Peyer's patch (tissue), 4 donors: ENCODE data around the gene CPO. TPM values are rescaled to one million over a fixed set of nuclear protein-coding genes. Genes with fewer than 3 reads are reported as not detected.
"Not testable (repeated sequence)": the region's sequence is repeated elsewhere in the genome, so short reads cannot be mapped to it uniquely, and the experiment has no call there.

ENCODE experiments used
- DNase-seq, 3 donors: peaks; one replicate each; pipeline ENCODE4 v3.0.0-alpha.2; 2017 to 2019
- H3K27ac ChIP-seq, 4 donors: fragments of 200-600 bp; sonication (generic); one replicate each; pipeline ENCODE4 v1.5.1; 2016 to 2019
- H3K27me3 ChIP-seq, 2 donors: fragments of 200-600 bp; sonication (generic); one replicate each; pipeline ENCODE4 v1.5.1; 2019
- H3K36me3 ChIP-seq, 3 donors: fragments of 200-600 bp; sonication (generic); one replicate each; pipeline ENCODE4 v1.5.1; 2016 to 2019
- H3K4me1 ChIP-seq, 4 donors: fragments of 200-600 bp; sonication (generic); one replicate each; pipeline ENCODE4 v1.5.1; 2016 to 2019
- H3K4me3 ChIP-seq, 4 donors: fragments of 200-600 bp; sonication (generic); 1 replicate in 3 of 4; 2 replicates in 1 of 4; pipeline ENCODE4 v1.5.1; 2016 to 2019; ENCODE audit warnings: mild to moderate bottlenecking in 1 of 4
- H3K9me3 ChIP-seq, 4 donors: fragments of 200-600 bp; sonication (generic); one replicate each; pipeline ENCODE4 v1.5.1; 2016 to 2019; ENCODE audit warnings: mild to moderate bottlenecking in 1 of 4
- CTCF ChIP-seq, 6 experiments: fragments of 450-650 bp in 4 of 6; fragments of 200-600 bp in 2 of 6; sonication (generic) in 1 of 6; IDR thresholded peaks; one replicate each; pipeline ENCODE4 v1.5.1; 2017 to 2019; ENCODE audit warnings: antibody characterized with exemption in 6 of 6, mild to moderate bottlenecking in 3 of 6, moderate library complexity in 1 of 6
- POLR2A ChIP-seq, 2 donors: fragments of 450-650 bp; IDR thresholded peaks; one replicate each; pipeline ENCODE4 v1.5.1; 2017; ENCODE audit warnings: antibody characterized with exemption in 2 of 2, mild to moderate bottlenecking in 2 of 2, moderate library complexity in 2 of 2
- total RNA-seq, 4 donors: library from RNA; depleted of rRNA; stranded (reverse); fragments of >200 nt; gene quantifications; one replicate each; pipeline ENCODE4 v1.1.0, GENCODE V29; 2016

The CPO gene
- total RNA-seq, 4 donors from 2014 or later, result 208 to 585 (median 234) TPM; not detected in 1

GRCh38 chr2:206940546-206940945, 1.2 kb downstream of the CPO start:
- no peaks in the 10 kb centered on the region for H3K27me3 ChIP-seq
- peak overlapping the region in 1 of 4 donors; percentile 59 for H3K27ac ChIP-seq
- no peaks in the 10 kb centered on the region for H3K9me3 ChIP-seq
- peak overlapping the region in 2 of 4 donors; percentile 28 to 39 for H3K4me3 ChIP-seq
- no peaks in the 10 kb centered on the region for H3K36me3 ChIP-seq
- TF ChIP-seq POLR2A (IDR thresholded peaks at IDR 0.05) (no peak), CTCF (IDR thresholded peaks at IDR 0.05) (no peak)
- H3K4me1 ChIP-seq, result peaks cover 0 to 5% (median 0%) of the 10 kb centered on the region in 4 donors
- DNase-seq, result no peak

GRCh38 chr2:206942592-206943478, 3.5 kb downstream of the CPO start:
- H3K4me1 ChIP-seq, result no peaks in the 10 kb centered on the region
- no peaks in the 10 kb centered on the region for H3K27me3 ChIP-seq
- no peak for DNase-seq
- TF ChIP-seq CTCF (IDR thresholded peaks at IDR 0.05) (no peak), POLR2A (IDR thresholded peaks at IDR 0.05) (no peak)
- no peak overlapping the region for H3K27ac ChIP-seq
- peak overlapping the region in 2 of 4 donors; percentile 20 to 39 for H3K4me3 ChIP-seq
- no peaks in the 10 kb centered on the region for H3K9me3 ChIP-seq
- no peaks in the 10 kb centered on the region for H3K36me3 ChIP-seq

DNA sequence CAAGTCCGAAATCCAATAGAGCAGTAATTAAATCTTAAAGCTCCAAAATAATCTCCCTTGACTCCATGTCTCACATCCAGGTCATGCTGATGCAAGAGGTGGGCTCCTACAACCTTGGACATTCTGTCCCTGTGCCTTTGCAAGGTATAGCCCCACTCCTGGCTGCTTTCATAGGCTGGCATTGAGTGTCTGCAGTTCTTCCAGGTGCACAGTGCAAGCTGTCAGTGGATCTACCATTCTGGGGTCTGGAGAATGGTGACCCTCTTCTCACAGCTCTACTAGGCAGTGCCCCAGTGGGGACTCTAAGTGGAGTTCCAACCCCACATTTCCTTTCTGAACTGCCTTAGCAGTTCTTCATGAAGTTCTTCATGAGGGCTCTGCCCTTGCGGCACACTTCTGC, 14.1 kb downstream of the CPO start:
- H3K36me3 ChIP-seq, DNase-seq, H3K4me3 ChIP-seq, H3K27ac ChIP-seq, H3K27me3 ChIP-seq, H3K9me3 ChIP-seq: not testable (repeated sequence)
- H3K4me1 ChIP-seq, result peaks cover 0 to 21% (median 3%) of the 10 kb centered on the region in 4 donors

GRCh38 chr2:206955253-206955652, 15.9 kb downstream of the CPO start:
- Histone ChIP-seq H3K27ac (peak overlapping the region in 3 of 4 donors; percentile 56 to 84 (median 77)), H3K27me3 (no peaks in the 10 kb centered on the region), H3K4me3 (no peak overlapping the region), H3K36me3 (peaks cover 0 to 10% (median 0%) of the 10 kb centered on the region in 3 donors), H3K9me3 (peaks cover 0 to 7% (median 0%) of the 10 kb centered on the region in 4 donors), H3K4me1 (peaks cover 0 to 21% (median 3%) of the 10 kb centered on the region in 4 donors)
- DNase-seq, result peak in 1 of 3 donors; percentile 72
- TF ChIP-seq POLR2A (IDR thresholded peaks at IDR 0.05) (peak in 1 of 2 donors; percentile 15), CTCF (IDR thresholded peaks at IDR 0.05) (peak in 1 of 6 experiments; percentile 2)

- Histone ChIP-seq H3K27ac (no peak overlapping the region), H3K9me3 (peaks cover 0 to 4% (median 0%) of the 10 kb centered on the region in 4 donors), H3K27me3 (no peaks in the 10 kb centered on the region), H3K36me3 (peaks cover 0 to 10% (median 0%) of the 10 kb centered on the region in 3 donors), H3K4me3 (no peak overlapping the region), H3K4me1 (peaks cover 0 to 21% (median 3%) of the 10 kb centered on the region in 4 donors)
- TF ChIP-seq CTCF (IDR thresholded peaks at IDR 0.05) (no peak), POLR2A (IDR thresholded peaks at IDR 0.05) (no peak)
- DNase-seq, result no peak
Observed at GRCh38 chr2:206958261-206958660, 18.9 kb downstream of the CPO start.

DNA sequence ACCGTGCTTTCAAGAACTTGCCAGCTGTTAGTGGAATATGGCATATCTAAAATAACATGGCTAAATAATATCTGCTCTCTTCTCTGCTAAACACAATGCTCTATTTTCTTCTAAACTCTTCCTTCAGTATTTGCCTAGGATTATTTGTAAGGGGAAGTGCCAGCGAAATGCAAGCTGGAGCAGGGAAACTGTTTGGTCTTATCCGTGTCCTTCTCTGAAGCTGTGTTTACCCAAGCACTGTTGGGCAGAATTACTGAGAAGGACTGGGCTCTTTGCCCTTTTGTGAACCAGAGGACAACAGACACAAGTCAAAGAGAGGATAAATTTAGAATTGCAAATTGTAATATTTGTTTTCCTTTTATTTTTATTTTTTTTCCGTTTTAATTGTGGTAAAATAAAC, 23.6 kb downstream of the CPO start:
- DNase-seq, result no peak
- Histone ChIP-seq H3K4me3 (no peak overlapping the region), H3K36me3 (peaks cover 0 to 10% (median 0%) of the 10 kb centered on the region in 3 donors), H3K4me1 (peaks cover 0 to 3% (median 0%) of the 10 kb centered on the region in 4 donors), H3K9me3 (no peaks in the 10 kb centered on the region), H3K27me3 (no peaks in the 10 kb centered on the region), H3K27ac (peak overlapping the region in 2 of 4 donors; percentile 14)
- no peak for TF ChIP-seq CTCF (IDR thresholded peaks at IDR 0.05)
- TF ChIP-seq POLR2A (IDR thresholded peaks at IDR 0.05), result no peak
